ENCODE data around the gene DLL3.

DLL3 gene

DNA sequence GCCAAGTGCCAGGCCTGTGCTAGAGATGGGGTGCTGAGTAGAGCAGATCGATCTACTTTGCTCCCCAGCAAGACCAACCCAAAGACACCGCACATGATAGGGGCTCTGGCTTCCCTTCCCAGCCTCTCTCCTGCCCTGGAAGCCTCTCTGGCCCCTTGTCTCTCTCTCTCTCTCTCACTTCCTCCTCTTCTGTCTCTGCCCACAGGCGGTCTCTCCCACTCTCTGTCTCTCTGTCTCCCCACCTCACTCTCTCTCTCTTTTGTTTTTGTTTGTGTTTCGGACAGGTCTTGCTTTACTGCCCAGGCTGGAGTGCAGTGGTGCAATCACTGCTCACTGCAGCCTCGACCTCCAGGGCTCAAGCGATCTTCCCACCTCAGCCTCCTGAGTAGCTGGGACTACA is 17.5 kb downstream of the DLL3 start:
- Histone ChIP-seq H3K27me3 (replicated peaks) (peaks cover 34% of the 10 kb centered on the region), H3K36me3 (replicated peaks) (no peaks in the 10 kb centered on the region), H3K27ac (no peak overlapping the region), H3K4me3 (ENCODE audit: low read depth, low read length) (no peak overlapping the region)
- in situ Hi-C loops (cut with HindIII; ENCODE audit: low pct_ligation_motif_present, low sequenced_read_pairs) = no loop called here
- TF ChIP-seq CTCF (IDR thresholded peaks at IDR 0.05; ENCODE audit: low read depth, low read length, missing control alignments) = no peak
- DNase-seq = no peak

DNA sequence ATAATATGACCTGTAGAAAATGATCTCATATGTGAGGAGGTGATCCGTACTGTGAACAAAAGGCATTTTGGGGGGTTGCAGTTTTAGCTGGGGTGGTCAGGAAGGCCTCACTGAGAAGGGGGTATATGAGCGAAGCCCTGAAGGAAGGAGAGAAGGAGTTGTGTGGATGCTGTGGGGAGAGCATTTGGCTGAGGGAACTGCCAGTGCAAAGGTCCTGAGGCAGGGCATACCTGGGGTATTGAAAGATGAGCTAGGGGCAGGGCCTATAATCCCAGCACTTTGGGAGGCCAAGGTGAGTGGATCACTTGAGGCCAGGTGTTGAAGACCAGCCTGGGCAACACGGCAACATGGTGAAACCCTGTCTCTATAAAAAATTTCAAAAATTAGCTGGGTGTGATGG is 18.7 kb downstream of the DLL3 start:
- no peaks in the 10 kb centered on the region for H3K36me3 ChIP-seq (replicated peaks)
- no peak for TF ChIP-seq CTCF (IDR thresholded peaks at IDR 0.05; ENCODE audit: low read depth, low read length, missing control alignments)
- H3K4me3 ChIP-seq (ENCODE audit: low read depth, low read length) = no peak overlapping the region
- no peak overlapping the region for H3K27ac ChIP-seq
- DNase-seq = no peak
- peaks cover 34% of the 10 kb centered on the region for H3K27me3 ChIP-seq (replicated peaks)
- in situ Hi-C loops (cut with HindIII; ENCODE audit: low pct_ligation_motif_present, low sequenced_read_pairs) = no loop called here

DNA sequence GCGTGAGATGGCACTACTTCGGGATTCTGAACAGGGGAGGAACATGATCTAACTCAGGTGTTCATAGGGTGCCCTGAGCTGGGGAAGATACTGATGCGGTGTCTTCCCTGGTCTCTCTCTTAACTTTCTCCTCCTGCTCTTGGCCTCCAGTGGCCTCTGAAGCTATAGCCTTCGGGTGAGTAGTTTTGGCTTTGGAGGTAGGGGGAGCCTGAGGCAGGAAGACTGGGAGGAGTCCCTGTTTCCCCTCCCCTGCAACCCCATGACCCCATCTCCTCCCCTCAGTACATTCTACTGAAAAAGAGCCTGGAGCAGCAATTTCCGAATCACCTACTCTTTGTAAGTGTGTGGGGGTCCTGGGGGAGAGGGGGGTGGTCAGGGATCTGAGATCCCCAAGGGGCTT is 19.7 kb downstream of the DLL3 start:
- Histone ChIP-seq H3K27ac (no peak overlapping the region), H3K36me3 (replicated peaks) (no peaks in the 10 kb centered on the region), H3K27me3 (replicated peaks) (peaks cover 34% of the 10 kb centered on the region), H3K4me3 (ENCODE audit: low read depth, low read length) (no peak overlapping the region)
- in situ Hi-C loops (cut with HindIII; ENCODE audit: low pct_ligation_motif_present, low sequenced_read_pairs) = no loop called here
- no peak for TF ChIP-seq CTCF (IDR thresholded peaks at IDR 0.05; ENCODE audit: low read depth, low read length, missing control alignments)
- DNase-seq = no peak

GRCh38 chr19:39518975-39519374 is 20.2 kb downstream of the DLL3 start:
- in situ Hi-C loops (cut with HindIII; ENCODE audit: low pct_ligation_motif_present, low sequenced_read_pairs) = no loop called here
- no peak for TF ChIP-seq CTCF (IDR thresholded peaks at IDR 0.05; ENCODE audit: low read depth, low read length, missing control alignments)
- Histone ChIP-seq H3K36me3 (replicated peaks) (no peaks in the 10 kb centered on the region), H3K27ac (no peak overlapping the region), H3K27me3 (replicated peaks) (peaks cover 30% of the 10 kb centered on the region), H3K4me3 (ENCODE audit: low read depth, low read length) (no peak overlapping the region)
- DNase-seq = no peak

- no peak for TF ChIP-seq CTCF (IDR thresholded peaks at IDR 0.05; ENCODE audit: low read depth, low read length, missing control alignments)
- Histone ChIP-seq H3K4me3 (ENCODE audit: low read depth, low read length) (no peak overlapping the region), H3K36me3 (replicated peaks) (no peaks in the 10 kb centered on the region), H3K27ac (no peak overlapping the region), H3K27me3 (replicated peaks) (peaks cover 11% of the 10 kb centered on the region)
- no peak for DNase-seq
- in situ Hi-C loops (cut with HindIII; ENCODE audit: low pct_ligation_motif_present, low sequenced_read_pairs) = no loop called here
Observed at GRCh38 chr19:39520541-39521484, 22.1 kb downstream of the DLL3 start.

All from brain microvascular endothelial cell (primary cell).